ENCODE measurements around the gene ANXA5.

The ANXA5 gene

GRCh38 chr4:121655320-121656268 is 41.2 kb downstream of the ANXA5 start:
- no peaks in the 10 kb centered on the region for H3K9me3 ChIP-seq (ENCODE audit: control insufficient read depth, insufficient read depth, low read depth, low read length)
- no peaks in the 10 kb centered on the region for H3K36me3 ChIP-seq (ENCODE audit: control insufficient read depth in 2 of 2, insufficient read depth in 1 of 2, low read length in 2 of 2)
- H3K4me3 ChIP-seq (ENCODE audit: low read depth, low read length) = no peak overlapping the region
- POLR2A ChIA-PET = no interaction called here
- H3K27ac ChIP-seq (ENCODE audit: extremely low read depth, low read depth, low read length) = no peak overlapping the region
- CTCF ChIA-PET = interaction anchor here (0.6 to 1.9 kb wide), 11 partner anchors 13 to 764 kb away, joined by 3 to 14 read pairs (median 4); no protein-coding TSS in a partner anchor
- H3K4me1 ChIP-seq (ENCODE audit: control insufficient read depth, insufficient read depth, low read length) = no peaks in the 10 kb centered on the region
- TF ChIP-seq ZNF48 (tag by site-specific recombination; IDR thresholded peaks at IDR 0.05) (no peak), ZNF248 (tag by site-specific recombination; IDR thresholded peaks at IDR 0.05) (no peak), ZBTB49 (tag by site-specific recombination; IDR thresholded peaks at IDR 0.05; ENCODE audit: low read depth) (no peak), ZNF510 (tag by site-specific recombination; IDR thresholded peaks at IDR 0.05; ENCODE audit: insufficient replicate concordance) (no peak), ZNF169 (tag by site-specific recombination; IDR thresholded peaks at IDR 0.05) (no peak), RBAK (tag by site-specific recombination; IDR thresholded peaks at IDR 0.05) (no peak), ZNF76 (tag by site-specific recombination; IDR thresholded peaks at IDR 0.05; ENCODE audit: borderline replicate concordance, low read depth) (no peak), KLF8 (tag by site-specific recombination; IDR thresholded peaks at IDR 0.05) (no peak), ZNF140 (tag by site-specific recombination; IDR thresholded peaks at IDR 0.05) (no peak)

- Histone ChIP-seq H3K36me3 (ENCODE audit: control insufficient read depth in 2 of 2, insufficient read depth in 1 of 2, low read length in 2 of 2) (no peaks in the 10 kb centered on the region), H3K4me3 (ENCODE audit: low read depth, low read length) (no peak overlapping the region), H3K27ac (ENCODE audit: extremely low read depth, low read depth, low read length) (no peak overlapping the region), H3K9me3 (ENCODE audit: control insufficient read depth, insufficient read depth, low read depth, low read length) (no peaks in the 10 kb centered on the region), H3K4me1 (ENCODE audit: control insufficient read depth, insufficient read depth, low read length) (no peaks in the 10 kb centered on the region)
- no peak for TF ChIP-seq ZNF280D (tag by site-specific recombination; IDR thresholded peaks at IDR 0.05)
- no peak for TF ChIP-seq SP3 (tag by site-specific recombination; IDR thresholded peaks at IDR 0.05)
- no peak for TF ChIP-seq ZNF157 (tag by site-specific recombination; IDR thresholded peaks at IDR 0.05)
- TF ChIP-seq SP7 (tag by site-specific recombination; IDR thresholded peaks at IDR 0.05) = no peak
- TF ChIP-seq ZNF549 (tag by site-specific recombination; IDR thresholded peaks at IDR 0.05) = no peak
- no peak for TF ChIP-seq ZNF121 (tag by site-specific recombination; IDR thresholded peaks at IDR 0.05)
- no peak for TF ChIP-seq ZNF529 (tag by site-specific recombination; IDR thresholded peaks at IDR 0.05; ENCODE audit: insufficient replicate concordance)
- no peak for TF ChIP-seq HOXD13 (CRISPR knock-in tag; IDR thresholded peaks at IDR 0.05; ENCODE audit: borderline replicate concordance)
- no peak for TF ChIP-seq ZNF677 (tag by site-specific recombination; IDR thresholded peaks at IDR 0.05)
- no peak for TF ChIP-seq KLF16 (tag by site-specific recombination; IDR thresholded peaks at IDR 0.05)
- TF ChIP-seq ZBTB1 (tag by site-specific recombination; IDR thresholded peaks at IDR 0.05) = no peak
- no peak for TF ChIP-seq TRIM28 (IDR thresholded peaks at IDR 0.05; ENCODE audit: borderline replicate concordance, low read length)
- no peak for TF ChIP-seq ZNF561 (tag by site-specific recombination; IDR thresholded peaks at IDR 0.05; ENCODE audit: borderline replicate concordance)
- TF ChIP-seq ZNF292 (tag by site-specific recombination; IDR thresholded peaks at IDR 0.05; ENCODE audit: borderline replicate concordance, low read depth) = no peak
- TF ChIP-seq ZNF704 (tag by site-specific recombination; IDR thresholded peaks at IDR 0.05) = no peak
- no peak for TF ChIP-seq GLIS1 (tag by site-specific recombination; IDR thresholded peaks at IDR 0.05)
- TF ChIP-seq MYNN (tag by site-specific recombination; IDR thresholded peaks at IDR 0.05; ENCODE audit: borderline replicate concordance) = no peak
- no peak for TF ChIP-seq ZNF138 (tag by site-specific recombination; IDR thresholded peaks at IDR 0.05; ENCODE audit: borderline replicate concordance)
- no peak for TF ChIP-seq ZNF266 (tag by site-specific recombination; IDR thresholded peaks at IDR 0.05; ENCODE audit: low read depth)
- no peak for TF ChIP-seq ZNF776 (tag by site-specific recombination; IDR thresholded peaks at IDR 0.05; ENCODE audit: borderline replicate concordance)
- ChIA-PET POLR2A (no interaction called here), CTCF (interaction anchor here (0.6 to 0.7 kb wide), 2 partner anchors 30 to 558 kb away, joined by 3 to 4 read pairs; no protein-coding TSS in a partner anchor)
Observed at GRCh38 chr4:121654738-121655137, 42.0 kb downstream of the ANXA5 start.

All from HEK293 (cell line).